Stimulated activated CD4-positive, alpha-beta T cell treated with anti-CD3 and anti-CD28 coated beads, Interleukin-1b, Interleukin-23, amount 100 ng/mL, for 48 hours (primary cell): ENCODE data around the gene CEP131.
"Not testable (repeated sequence)": the region's sequence is repeated elsewhere in the genome, so short reads cannot be mapped to it uniquely, and the experiment has no call there.

Experiments
- DNase-seq: peaks from one replicate; pipeline ENCODE4 v3.0.0-alpha.2; 2020

CEP131 gene

GRCh38 chr17:81162491-81162890, 60.3 kb downstream of the CEP131 start:
- no peak for DNase-seq

GRCh38 chr17:81161972-81162371, 60.8 kb downstream of the CEP131 start:
- no peak for DNase-seq

GRCh38 chr17:81161536-81161935, 61.2 kb downstream of the CEP131 start:
- no peak for DNase-seq

- no peak for DNase-seq
These were observed 61.9 kb downstream of the CEP131 start for GRCh38 chr17:81160747-81161453.

- no peak for DNase-seq
These were observed 62.5 kb downstream of the CEP131 start for GRCh38 chr17:81160306-81160705.

GRCh38 chr17:81159611-81160265, 63.0 kb downstream of the CEP131 start:
- no peak for DNase-seq

- no peak for DNase-seq
These were observed 63.8 kb downstream of the CEP131 start for GRCh38 chr17:81158688-81159590.

GRCh38 chr17:81157848-81158687, 64.7 kb downstream of the CEP131 start:
- no peak for DNase-seq

- DNase-seq: no peak
These were observed 65.6 kb downstream of the CEP131 start for GRCh38 chr17:81156866-81157805.

GRCh38 chr17:81154961-81155360, 67.8 kb downstream of the CEP131 start:
- no peak for DNase-seq

GRCh38 chr17:81154016-81154415, 68.7 kb downstream of the CEP131 start:
- not testable (repeated sequence) for DNase-seq

- no peak for DNase-seq
These were observed 69.4 kb downstream of the CEP131 start for GRCh38 chr17:81153340-81153803.

- DNase-seq: no peak
These were observed 70.4 kb downstream of the CEP131 start for GRCh38 chr17:81152288-81152828.

- no peak for DNase-seq
These were observed 71.5 kb downstream of the CEP131 start for GRCh38 chr17:81151278-81151677.

- DNase-seq: no peak
These were observed 72.2 kb downstream of the CEP131 start for GRCh38 chr17:81150377-81151077.

GRCh38 chr17:81148986-81149533, 73.7 kb downstream of the CEP131 start:
- no peak for DNase-seq

GRCh38 chr17:81148571-81148970, 74.2 kb downstream of the CEP131 start:
- DNase-seq: no peak

GRCh38 chr17:81147701-81148100, 75.1 kb downstream of the CEP131 start:
- DNase-seq: no peak

- DNase-seq: not testable (repeated sequence)
These were observed 76.6 kb downstream of the CEP131 start for GRCh38 chr17:81146208-81146607.

- DNase-seq: no peak
These were observed 78.4 kb downstream of the CEP131 start for GRCh38 chr17:81144423-81144781.
